ENCODE measurements around the gene TEX35. TPM values are rescaled to one million over a fixed set of nuclear protein-coding genes. Genes with fewer than 3 reads are reported as not detected.

The TEX35 gene
- total and polyA plus RNA-seq, 10 of the 15 experiments (the other 5 are each of a cell fraction or from before 2014, with no cell fraction given), result not detected

DNA sequence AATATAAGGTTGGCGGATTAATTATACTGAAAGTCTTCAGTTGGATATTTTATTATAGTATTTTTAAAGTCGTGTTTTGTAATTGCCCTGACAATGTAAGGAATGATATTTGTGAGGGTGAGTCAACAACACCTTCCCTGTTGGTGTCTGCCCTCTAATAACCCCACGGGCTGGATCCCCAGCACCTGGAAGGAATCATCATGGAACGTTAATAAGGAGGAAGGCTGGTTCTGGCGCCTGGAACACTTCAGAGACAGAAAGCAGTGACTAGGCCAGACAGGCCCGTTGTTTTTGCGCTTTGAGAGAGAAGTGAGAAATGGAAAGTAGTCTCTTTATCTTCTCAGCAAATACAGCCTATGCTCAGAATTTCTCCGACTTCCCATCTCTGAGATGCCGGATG is 31.6 kb downstream of the TEX35 start:
- BruUV-seq (replicated peaks), result no TSS peak
- in situ Hi-C loops (cut with MboI), result loop anchor here (25.0 kb wide), 1 partner anchor 218 kb away; no protein-coding TSS in a partner anchor
- POLR2A ChIA-PET, result no interaction called here
- intact Hi-C loops (cut with micrococcal nuclease; ENCODE audit: unreplicated experiment), result loop anchor here (5.0 to 10.0 kb wide), 2 partner anchors 120 to 823 kb away; partner anchors contain the start of gene AXDND1
- peak overlapping the region; percentile 29; the same call in 1 of the 2 replicates for H2AFZ ChIP-seq (ENCODE audit: control insufficient read depth, low read depth, low read length)
- no peak for ATAC-seq
- H3K27ac ChIP-seq (ENCODE audit: control insufficient read depth, insufficient read depth), result no peak overlapping the region
- H3K36me3 ChIP-seq (ENCODE audit: control insufficient read depth in 2 of 2, insufficient read depth in 2 of 2, low read length in 1 of 2), result 0 out of 4 replicates have a peak, but pooled peaks cover 0 to 4% of the 10 kb centered on the region in 2 experiments
- SMC1A ChIA-PET (ENCODE audit: uncharacterized antibody, unreplicated experiment), result interaction anchor here (1.2 to 12.6 kb wide), 8 partner anchors 18 to 458 kb away, joined by 3 to 166 read pairs (median 7); no protein-coding TSS in a partner anchor
- RAD21 ChIA-PET (ENCODE audit: unreplicated experiment), result interaction anchor here (1.5 to 9.5 kb wide), 5 partner anchors 32 to 209 kb away, joined by 4 to 200 read pairs (median 6); partner anchors contain the start of gene RALGPS2
- FAIRE-seq, result no peak
- H3K4me2 ChIP-seq (ENCODE audit: control insufficient read depth, insufficient read depth), result peak overlapping the region; percentile 53
- no peak for DNase-seq (ENCODE audit: low read depth, low spot score)
- peaks cover 7% of the 10 kb centered on the region for H3K4me1 ChIP-seq (ENCODE audit: control insufficient read depth, insufficient read depth, low read length)
- CTCF ChIA-PET, result interaction anchor here (0.6 to 15.3 kb wide), 12 partner anchors 12 to 459 kb away, joined by 3 to 283 read pairs (median 10); partner anchors contain the start of gene RALGPS2
- no peaks in the 10 kb centered on the region for H3K9me3 ChIP-seq (replicated peaks; ENCODE audit: control insufficient read depth, insufficient read depth, low read length)
- TF ChIP-seq SRF (IDR thresholded peaks at IDR 0.05; ENCODE audit: low read depth in 2 of 2, low read length in 2 of 2), result no peak
- no peak for TF ChIP-seq CHD2 (IDR thresholded peaks at IDR 0.05; ENCODE audit: borderline replicate concordance, low read depth, low read length)
- TF ChIP-seq YBX1 (IDR thresholded peaks at IDR 0.05), result no peak
- TF ChIP-seq NFYA (IDR thresholded peaks at IDR 0.05; ENCODE audit: borderline replicate concordance, low read depth, low read length), result no peak
- no peak for TF ChIP-seq CHD4 (IDR thresholded peaks at IDR 0.05)
- no peak for TF ChIP-seq TCF12 (IDR thresholded peaks at IDR 0.05; ENCODE audit: low read depth, low read length)
- TF ChIP-seq, protein P1, sequence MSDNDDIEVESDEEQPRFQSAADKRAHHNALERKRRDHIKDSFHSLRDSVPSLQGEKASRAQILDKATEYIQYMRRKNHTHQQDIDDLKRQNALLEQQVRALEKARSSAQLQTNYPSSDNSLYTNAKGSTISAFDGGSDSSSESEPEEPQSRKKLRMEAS (IDR thresholded peaks at IDR 0.05; ENCODE audit: low read depth, low read length), result no peak
- TF ChIP-seq, protein P2, sequence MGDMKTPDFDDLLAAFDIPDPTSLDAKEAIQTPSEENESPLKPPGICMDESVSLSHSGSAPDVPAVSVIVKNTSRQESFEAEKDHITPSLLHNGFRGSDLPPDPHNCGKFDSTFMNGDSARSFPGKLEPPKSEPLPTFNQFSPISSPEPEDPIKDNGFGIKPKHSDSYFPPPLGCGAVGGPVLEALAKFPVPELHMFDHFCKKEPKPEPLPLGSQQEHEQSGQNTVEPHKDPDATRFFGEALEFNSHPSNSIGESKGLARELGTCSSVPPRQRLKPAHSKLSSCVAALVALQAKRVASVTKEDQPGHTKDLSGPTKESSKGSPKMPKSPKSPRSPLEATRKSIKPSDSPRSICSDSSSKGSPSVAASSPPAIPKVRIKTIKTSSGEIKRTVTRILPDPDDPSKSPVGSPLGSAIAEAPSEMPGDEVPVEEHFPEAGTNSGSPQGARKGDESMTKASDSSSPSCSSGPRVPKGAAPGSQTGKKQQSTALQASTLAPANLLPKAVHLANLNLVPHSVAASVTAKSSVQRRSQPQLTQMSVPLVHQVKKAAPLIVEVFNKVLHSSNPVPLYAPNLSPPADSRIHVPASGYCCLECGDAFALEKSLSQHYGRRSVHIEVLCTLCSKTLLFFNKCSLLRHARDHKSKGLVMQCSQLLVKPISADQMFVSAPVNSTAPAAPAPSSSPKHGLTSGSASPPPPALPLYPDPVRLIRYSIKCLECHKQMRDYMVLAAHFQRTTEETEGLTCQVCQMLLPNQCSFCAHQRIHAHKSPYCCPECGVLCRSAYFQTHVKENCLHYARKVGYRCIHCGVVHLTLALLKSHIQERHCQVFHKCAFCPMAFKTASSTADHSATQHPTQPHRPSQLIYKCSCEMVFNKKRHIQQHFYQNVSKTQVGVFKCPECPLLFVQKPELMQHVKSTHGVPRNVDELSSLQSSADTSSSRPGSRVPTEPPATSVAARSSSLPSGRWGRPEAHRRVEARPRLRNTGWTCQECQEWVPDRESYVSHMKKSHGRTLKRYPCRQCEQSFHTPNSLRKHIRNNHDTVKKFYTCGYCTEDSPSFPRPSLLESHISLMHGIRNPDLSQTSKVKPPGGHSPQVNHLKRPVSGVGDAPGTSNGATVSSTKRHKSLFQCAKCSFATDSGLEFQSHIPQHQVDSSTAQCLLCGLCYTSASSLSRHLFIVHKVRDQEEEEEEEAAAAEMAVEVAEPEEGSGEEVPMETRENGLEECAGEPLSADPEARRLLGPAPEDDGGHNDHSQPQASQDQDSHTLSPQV (IDR thresholded peaks at IDR 0.05), result no peak
- TF ChIP-seq BHLHE40 (IDR thresholded peaks at IDR 0.05; ENCODE audit: borderline replicate concordance in 1 of 2, low read depth in 2 of 2, low read length in 1 of 2), result no peak
- TF ChIP-seq KAT2A (conservative IDR thresholded peaks at IDR 0.05; ENCODE audit: control insufficient read depth, low read depth, low read length), result no peak
- TF ChIP-seq CBX5 (IDR thresholded peaks at IDR 0.05; ENCODE audit: low read depth), result no peak
- TF ChIP-seq, protein P3, sequence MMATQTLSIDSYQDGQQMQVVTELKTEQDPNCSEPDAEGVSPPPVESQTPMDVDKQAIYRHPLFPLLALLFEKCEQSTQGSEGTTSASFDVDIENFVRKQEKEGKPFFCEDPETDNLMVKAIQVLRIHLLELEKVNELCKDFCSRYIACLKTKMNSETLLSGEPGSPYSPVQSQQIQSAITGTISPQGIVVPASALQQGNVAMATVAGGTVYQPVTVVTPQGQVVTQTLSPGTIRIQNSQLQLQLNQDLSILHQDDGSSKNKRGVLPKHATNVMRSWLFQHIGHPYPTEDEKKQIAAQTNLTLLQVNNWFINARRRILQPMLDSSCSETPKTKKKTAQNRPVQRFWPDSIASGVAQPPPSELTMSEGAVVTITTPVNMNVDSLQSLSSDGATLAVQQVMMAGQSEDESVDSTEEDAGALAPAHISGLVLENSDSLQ (IDR thresholded peaks at IDR 0.05), result no peak
- no peak for TF ChIP-seq ZZZ3 (IDR thresholded peaks at IDR 0.05; ENCODE audit: control insufficient read depth, insufficient read length, low read depth)
- TF ChIP-seq MTA3 (IDR thresholded peaks at IDR 0.05; ENCODE audit: borderline replicate concordance, low read length), result no peak
- TF ChIP-seq, protein P4, sequence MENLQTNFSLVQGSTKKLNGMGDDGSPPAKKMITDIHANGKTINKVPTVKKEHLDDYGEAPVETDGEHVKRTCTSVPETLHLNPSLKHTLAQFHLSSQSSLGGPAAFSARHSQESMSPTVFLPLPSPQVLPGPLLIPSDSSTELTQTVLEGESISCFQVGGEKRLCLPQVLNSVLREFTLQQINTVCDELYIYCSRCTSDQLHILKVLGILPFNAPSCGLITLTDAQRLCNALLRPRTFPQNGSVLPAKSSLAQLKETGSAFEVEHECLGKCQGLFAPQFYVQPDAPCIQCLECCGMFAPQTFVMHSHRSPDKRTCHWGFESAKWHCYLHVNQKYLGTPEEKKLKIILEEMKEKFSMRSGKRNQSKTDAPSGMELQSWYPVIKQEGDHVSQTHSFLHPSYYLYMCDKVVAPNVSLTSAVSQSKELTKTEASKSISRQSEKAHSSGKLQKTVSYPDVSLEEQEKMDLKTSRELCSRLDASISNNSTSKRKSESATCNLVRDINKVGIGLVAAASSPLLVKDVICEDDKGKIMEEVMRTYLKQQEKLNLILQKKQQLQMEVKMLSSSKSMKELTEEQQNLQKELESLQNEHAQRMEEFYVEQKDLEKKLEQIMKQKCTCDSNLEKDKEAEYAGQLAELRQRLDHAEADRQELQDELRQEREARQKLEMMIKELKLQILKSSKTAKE (IDR thresholded peaks at IDR 0.05; ENCODE audit: low read depth, poor library complexity, severe bottlenecking), result no peak
- no peaks in the 10 kb centered on the region for H3K27me3 ChIP-seq (replicated peaks in 1 of 2; ENCODE audit: control insufficient read depth in 2 of 2, insufficient read depth in 2 of 2, low read length in 1 of 2)
- H3K4me3 ChIP-seq, result 0 out of 2 replicates have a peak overlapping the region, but pooled peaks have one; percentile 80
- 95% methylated on average over 9 of the region's 9 CpGs for WGBS (ENCODE audit: insufficient coverage, insufficient replicate concordance, low lambda C conversion rate, missing lambda C conversion rate)
- no peak overlapping the region for H3K9ac ChIP-seq (ENCODE audit: control insufficient read depth, insufficient read depth, low read length)
- no peaks in the 10 kb centered on the region for H4K20me1 ChIP-seq (ENCODE audit: control insufficient read depth, insufficient read depth)
- peaks cover 1% of the 10 kb centered on the region; the same call in 1 of the 2 replicates for H3K79me2 ChIP-seq (ENCODE audit: control insufficient read depth, insufficient read depth, low read length)

Data from GM12878 (cell line).